Fibroblast of skin of back (primary cell): Measurements from ENCODE around the gene ARHGDIA.

ENCODE experiments used
- DNase-seq: peaks from one replicate; pipeline ENCODE4 v3.0.0-alpha.2; 2013

Gene ARHGDIA

DNA sequence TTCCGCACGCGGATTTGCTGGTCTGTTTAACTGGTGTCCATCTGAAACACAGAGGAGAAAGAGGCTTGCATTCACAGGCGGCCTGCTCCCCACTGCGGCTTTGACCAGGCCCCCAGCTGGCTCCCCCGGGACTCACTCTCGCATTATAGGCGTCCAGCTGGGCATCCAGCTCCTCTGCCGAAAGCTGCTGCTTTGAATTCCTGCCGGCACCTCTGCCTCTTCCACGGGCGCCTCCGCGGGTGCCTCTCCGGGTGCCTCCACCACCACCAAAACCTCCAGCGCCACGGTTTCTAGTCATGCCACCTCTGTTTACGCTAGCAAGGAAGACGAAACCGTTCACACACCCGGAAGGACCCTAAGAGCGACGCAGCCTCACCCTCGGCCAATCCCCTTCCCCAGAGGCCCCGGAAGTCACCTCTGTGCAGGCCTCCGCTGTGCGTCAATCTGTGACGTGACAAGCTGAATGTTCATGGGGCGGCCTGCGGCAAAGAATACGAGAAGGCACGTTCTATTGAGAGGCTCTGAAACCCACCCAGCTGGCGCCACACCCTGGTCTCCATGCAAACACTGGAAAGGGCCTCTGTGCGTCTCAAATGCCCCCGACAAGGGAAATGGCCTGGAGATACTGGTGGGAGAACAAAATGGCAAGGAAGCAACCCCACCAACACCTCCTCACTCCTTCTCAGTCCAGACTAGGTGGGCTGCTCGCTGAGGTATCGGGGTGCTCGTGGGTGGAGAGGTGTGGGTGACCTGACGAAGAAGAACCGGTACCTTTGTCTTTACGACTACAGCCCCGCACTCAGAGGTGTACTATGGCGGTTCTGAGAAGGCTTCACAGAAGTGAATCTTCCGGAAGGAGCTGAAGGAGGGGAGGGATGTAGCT is 17.2 kb upstream of the ARHGDIA start:
- no peak for DNase-seq

DNA sequence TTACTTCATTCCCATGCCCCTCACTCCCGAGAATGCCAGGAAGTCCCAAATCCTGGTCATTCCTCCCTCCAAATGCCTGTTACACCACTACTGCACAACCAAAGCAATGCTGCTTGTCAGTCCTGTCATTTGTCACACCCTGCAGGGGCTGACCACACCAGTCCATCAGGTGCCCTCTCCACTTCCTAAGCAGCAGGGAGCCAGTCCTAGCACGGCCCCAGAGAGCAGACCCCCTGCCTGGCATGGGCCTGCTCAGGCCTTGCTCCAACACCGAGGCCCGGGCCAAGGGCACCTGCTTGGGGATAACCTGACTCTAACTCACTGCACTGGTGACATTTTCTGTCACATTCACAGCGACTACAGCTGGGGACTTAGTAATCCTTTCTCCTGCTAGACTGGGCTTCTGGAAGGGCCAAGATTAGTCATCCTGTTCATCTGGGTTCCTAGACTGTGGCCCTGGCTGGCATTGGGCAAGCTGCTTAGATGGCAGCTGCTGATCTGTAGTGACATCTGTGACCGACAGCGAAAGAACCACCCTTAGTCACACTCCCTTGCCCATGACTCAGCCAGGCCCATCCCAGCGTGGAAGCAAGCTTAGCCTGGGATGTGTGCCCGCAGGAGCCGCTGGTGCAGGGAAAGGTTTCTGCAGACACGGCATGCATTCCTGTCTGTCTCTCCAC is 14.9 kb upstream of the ARHGDIA start:
- DNase-seq = peak; percentile 38

DNA sequence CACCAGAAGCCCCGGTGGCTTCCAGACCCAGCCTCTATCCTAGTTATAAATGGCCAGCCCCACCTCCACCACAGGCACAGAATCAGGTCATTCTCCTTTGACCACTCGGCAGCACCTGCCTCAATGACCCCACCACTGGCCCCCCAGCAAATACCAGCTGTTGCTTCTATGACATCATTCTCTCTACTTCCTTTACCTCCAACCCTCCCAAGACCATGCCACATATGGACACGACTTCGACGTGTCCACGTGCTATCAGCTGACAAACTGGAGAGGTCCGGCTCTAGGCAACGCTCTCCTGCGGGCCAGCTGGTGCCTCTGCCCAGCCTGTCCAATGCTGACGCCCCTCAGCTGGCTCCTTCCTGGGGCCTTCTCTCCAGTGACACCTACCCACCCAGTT is 14.3 kb upstream of the ARHGDIA start:
- no peak for DNase-seq

DNA sequence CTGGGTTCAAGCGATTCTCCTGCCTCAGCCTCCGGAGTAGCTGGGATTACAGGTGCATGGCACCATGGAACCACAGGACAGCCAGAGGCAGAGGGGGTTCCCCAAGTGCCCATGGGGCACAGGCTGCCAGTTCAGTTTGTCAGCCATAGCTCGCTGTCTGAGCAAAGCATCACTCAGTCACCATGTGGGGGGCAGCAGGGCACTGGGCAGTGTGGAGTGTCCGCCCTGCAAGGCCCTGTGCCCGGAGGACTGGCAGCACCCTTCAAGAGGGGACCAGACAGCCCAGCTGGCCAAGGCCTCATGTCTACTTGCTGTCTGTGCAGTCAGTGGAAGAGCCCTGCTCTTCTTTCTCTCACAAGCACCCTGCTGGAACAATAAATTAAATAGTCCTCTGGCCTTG is 13.8 kb upstream of the ARHGDIA start:
- DNase-seq = no peak

DNA sequence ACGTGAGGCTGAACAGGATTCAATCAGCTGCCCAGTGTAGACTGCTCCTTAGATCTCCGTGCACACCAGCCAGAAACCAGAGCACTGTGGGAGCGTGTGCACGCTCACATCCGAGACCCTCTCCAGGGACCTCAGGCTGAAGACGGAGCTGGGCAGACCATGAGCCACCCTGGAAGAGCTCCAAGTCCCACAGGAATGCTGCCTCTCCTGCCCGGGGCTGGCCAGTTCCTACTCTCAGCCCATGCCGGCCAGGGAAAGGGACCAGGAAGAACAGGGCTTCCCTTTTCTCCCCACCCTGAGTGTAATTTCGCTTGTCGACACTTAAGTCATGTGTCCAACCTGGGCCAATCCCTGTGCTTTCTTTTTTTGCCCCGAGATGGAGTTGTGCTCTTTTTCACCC is 13.4 kb upstream of the ARHGDIA start:
- DNase-seq = peak; percentile 33

DNA sequence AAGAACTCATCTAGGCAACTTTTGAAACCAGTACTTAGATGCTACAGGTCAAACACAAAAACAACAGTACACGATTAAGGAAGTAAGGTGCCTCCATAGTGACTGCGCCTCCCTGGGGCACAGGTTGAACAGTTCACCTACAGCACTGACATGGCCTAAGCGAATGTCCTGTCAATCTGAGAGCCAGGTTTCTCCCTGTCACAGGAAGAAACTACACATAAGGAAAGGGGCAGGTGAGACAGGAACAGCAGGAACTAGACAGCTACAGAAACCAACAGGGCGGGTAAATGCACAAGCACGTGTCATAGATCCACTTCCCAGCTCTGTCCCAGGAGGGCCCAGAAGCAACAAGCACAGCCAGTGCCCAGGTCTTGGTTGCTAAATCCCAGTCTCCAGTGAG is 8.0 kb upstream of the ARHGDIA start:
- no peak for DNase-seq

DNA sequence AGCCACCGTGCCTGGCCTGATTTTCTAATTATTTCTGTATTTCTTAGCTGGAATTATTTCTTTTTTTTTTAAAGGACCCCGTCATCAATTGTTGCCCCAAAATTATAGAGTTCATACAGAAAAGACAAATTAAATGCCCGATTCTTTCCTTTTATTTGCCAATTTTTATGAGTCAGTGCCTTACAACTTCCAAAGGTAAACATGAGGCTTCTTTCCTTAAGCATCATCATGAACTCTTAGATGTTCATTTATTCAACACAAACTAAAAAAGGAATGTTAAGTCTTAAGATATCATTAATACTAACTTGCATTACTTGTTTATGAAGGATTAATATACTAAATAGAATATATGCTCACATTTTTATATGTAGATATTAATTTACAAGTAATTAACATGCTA is 7.2 kb upstream of the ARHGDIA start:
- no peak for DNase-seq

DNA sequence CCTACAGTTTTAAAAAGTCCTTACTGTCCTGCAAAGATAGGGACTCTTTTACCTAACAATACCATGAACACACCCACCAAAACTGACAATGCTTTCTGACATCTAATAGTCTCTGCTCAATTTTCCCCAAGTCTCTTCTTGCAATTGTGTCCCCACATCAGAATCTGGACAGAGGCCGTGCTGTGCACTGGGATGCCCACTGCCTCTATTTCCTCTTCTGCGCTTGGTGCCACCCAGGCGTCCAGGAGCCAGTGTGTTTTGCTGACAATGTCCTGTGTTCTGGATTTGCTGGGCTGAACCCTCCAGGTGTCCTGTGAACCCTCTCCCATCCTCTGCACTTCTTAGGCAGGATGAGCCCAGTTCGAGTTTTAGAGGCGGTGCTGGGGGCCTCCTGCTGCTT is 6.4 kb upstream of the ARHGDIA start:
- no peak for DNase-seq

DNA sequence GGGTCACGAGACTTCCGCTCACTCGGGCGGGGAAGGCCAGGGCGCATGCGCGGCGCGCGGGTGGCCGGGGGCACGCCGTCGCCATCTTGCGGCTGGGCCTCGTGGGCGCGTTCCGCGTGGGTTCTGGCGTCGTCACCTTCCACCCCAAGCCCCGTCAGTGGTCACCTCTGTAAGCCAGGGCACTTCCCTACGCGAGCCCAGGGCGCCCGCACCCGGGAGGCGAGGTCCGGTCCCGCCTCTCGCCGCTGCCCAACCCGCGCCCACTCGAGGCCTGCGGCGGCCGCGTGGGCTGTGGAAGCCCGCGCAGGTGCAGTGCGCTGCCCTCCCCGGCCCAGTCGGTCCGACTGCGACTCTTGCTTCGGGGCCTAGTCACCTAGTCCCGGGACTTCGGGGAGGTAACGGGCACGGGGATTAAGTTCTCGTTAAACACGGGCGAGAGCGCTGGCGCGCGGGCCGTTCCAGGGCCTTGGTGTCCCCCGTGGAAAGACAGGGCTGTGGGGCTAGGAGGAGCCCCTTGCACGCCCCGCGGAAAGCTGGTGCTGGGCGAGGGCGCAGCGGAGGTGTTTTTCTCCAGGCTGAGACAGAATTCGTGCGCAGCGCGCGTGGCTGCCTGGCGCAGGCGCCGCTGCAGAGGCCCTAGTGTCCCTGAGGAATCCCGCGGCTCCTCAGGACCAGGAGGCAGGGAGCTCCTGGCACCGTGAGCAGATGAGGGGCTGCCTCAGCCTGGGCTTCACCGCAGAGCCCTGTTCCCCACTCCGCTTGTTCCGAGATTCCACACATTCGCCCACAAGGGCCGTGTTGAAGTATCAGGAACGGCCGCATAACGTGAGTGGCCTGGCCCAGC is 472 bp upstream of the ARHGDIA start:
- DNase-seq = peak; percentile 89

DNA sequence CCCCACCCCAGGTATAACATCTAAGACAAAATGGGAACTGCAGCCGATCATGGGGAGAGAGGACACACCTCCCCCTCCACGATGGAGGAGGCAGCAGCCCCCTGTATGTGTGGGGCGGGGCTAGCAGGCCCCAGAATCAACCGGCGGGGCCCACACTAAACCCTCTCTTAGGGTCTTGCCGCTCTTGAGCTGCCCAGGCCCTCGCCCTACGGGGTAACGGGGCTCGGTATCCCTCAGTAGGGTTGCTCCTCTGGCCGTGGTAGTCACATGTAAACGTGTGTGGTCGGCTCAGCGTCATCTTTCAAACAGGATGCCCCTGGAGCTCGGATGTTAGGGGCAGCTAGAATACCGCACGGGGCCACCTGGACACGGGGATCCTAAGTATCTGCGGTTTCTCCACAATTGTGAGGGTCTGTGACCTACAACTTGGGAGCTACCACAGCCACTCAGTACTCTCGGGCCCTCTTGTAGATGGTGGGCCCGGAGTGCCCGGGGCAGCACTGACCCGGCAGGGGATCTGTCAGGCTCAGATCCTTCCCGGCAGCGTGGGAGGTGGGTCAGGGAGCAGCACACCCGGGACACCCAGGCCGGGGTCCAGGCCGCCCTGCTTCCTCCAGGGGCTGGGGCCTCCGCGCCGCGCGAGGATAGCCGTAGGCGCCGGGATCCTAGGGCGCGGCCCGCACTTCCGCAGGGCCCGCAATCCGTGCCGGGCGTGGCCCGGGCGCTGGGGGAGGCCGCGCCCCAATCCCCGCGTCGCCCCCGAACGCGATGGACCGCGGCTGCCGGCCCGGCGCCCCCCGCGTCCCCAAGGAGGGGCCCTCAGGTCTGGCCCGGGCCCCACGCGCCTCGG is 781 bp downstream of the ARHGDIA start:
- peak; percentile 49 for DNase-seq

DNA sequence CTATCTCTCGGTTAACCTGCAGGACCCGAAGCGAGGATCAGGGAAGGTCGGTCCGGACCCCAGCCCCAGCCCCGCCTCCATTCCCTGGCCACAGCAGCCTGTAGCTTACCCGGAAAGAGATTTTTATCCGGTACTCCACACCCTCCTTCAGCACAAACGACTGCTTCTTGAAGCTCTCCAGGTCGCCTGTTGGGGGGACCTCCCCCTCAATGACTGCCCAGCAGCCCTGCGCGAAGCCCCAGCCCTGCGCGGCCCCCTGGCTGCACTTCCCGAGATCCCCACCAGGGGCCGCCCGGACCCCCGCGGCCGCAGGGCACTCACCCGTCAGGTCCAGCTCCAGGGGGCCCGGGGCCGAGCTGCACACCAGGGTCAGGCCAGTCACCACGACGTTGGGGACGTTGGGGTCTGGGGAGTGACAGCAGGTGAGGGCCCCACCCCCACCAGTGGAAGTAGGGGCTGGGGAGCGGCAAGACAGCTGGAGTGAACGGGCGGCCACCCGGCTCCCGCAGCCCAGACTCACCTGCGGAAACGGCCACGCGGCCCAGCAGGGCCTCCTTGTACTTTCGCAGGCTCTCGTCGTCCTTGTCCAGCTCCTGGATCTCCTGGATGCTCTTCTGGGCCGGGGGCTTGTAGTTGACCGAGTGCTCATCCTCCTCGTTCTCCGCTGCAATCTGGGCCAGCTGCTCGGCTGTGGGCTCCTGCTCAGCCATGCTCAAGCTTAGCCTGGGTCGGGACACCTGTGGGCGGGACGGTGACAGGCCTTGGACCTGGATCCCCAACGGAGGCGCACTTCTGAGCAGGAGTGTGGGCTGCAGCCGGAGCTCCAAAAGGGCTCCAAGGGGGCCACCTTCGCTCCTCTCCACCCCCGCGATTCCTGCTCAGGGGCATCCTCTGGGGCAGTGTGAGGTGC is 1.7 kb downstream of the ARHGDIA start:
- peak; percentile 44 for DNase-seq

DNA sequence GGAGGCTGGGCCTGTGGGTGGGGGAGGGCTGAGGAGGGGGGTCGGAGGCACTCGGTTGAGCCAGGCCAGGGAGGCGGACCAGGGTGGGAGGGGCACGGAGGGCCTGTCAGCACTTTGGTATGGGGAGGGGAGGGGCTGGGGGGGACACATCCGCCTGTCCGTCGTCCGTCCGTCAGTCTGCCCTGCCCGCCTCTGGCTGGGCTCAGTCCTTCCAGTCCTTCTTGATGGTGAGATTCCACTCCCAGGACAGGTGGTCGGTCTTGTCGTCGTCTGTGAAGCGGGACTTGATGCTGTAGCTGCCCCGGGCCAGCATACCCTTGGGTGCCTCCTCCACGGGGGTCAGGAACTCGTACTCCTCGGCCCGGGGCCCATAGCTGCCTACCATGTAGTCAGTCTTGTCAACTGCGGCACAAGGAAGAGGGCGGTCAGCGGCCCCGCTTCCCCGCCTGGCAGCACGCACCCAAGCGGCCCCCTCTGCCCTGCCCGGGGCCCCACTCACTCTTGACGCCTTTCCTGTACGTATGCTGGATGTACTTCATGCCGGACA is 2.4 kb downstream of the ARHGDIA start:
- DNase-seq = peak; percentile 91

DNA sequence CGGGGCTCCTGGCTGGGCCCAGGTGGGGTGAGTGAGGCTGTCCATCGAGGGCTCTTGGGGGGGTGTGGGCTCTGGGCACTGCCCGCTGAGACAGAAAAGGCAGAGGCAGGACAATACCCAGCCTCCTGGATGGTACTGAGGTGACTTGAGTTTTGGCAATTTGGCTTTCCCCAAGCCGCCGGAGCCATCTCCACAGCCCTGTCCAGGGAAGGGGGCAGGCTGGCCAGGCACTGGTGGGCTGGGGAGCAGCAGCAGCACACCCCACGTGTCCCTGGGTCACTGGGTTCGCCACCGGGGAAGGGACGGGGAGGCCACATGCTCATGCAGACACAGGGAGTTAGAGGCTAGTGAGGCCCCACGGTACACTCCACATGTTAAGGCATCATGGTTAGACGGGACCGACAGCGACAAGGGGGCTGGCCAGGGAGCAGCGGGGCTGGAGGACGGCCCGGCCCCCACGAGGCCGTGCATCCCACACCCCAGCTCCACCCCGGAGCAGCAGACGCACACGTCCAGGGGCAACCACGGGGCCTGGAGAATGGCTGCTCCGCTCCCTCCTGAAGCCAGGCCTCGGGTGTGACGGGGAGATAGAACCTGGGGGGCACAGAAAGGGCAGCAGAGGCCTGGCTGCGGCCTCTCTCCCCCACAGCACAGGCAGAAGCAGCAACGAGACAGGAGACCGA is 3.0 kb downstream of the ARHGDIA start:
- no peak for DNase-seq

DNA sequence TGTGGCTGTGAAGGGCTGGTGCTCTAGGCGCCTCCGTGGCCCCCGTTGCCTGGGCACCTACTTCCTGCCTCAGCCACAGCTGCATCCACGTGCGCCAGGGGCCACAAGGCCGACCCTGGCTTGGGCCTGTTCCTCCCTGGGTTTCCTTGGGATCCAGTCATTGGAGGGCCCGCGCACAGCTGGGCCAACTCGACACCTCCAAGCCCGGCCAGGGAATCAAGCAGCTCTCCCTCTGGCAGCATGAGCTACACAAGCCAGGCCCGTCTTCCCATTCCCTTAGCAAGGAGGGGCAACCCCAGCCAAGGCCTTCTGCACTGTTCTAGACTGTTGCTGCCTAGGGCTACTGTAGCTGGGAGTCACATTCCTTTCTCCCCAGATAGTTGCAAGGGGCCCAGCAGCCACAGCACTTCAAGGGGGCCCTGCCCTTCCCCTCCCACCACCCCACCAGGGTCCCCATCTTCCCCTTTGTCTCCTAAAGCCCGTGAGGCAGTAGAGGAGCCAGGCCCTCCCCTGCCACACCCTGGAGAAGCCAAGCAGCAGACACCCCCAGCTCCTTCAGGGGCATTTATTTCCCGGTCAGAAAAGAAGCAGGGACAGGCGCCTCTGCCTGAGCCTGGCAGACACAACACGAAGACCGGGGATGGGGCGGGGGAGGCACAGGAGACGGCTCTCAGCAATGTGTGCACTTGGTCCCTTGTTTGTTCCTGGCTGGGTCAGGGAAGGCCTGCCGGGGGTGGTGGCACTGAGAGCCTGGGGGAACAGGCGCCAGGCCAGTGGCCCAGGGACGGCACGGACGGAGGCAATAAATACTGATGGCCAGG is 3.8 kb downstream of the ARHGDIA start:
- peak; percentile 48 for DNase-seq

DNA sequence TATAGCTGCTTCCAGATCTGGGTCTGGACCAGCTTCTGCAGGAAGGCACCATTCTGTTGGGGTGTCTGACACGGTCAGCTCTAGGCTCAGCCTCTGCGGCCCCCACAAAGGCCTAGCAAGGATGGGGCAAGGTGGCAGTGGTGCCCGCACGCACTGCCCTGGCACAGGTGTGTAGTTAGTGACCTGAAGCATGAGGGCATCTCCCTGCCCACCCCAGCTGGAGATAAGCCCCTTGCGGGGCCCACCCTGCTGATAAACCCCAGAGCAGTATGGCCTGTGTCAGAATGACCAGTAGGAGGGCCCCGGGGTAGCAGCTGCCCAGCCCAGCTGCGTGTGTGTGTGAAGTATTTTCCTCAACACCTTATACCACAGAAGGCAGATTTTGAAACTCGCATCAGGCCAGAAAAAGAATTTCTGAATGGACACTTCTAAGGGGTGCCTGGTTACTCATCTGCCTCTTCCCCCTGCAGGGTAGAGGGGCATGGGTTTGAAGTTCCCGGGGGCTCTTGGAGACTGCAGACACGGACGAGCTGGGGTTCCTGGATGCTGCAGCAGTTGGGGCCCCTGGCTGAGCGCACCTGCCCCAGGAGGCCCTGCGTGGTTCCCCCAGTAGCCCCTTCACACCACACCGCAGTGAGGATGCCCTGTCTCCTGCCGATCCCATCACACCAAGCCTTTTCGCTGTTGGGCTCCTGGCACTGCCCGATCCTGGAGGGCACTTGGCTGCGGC is 4.5 kb downstream of the ARHGDIA start:
- DNase-seq = peak; percentile 13

DNA sequence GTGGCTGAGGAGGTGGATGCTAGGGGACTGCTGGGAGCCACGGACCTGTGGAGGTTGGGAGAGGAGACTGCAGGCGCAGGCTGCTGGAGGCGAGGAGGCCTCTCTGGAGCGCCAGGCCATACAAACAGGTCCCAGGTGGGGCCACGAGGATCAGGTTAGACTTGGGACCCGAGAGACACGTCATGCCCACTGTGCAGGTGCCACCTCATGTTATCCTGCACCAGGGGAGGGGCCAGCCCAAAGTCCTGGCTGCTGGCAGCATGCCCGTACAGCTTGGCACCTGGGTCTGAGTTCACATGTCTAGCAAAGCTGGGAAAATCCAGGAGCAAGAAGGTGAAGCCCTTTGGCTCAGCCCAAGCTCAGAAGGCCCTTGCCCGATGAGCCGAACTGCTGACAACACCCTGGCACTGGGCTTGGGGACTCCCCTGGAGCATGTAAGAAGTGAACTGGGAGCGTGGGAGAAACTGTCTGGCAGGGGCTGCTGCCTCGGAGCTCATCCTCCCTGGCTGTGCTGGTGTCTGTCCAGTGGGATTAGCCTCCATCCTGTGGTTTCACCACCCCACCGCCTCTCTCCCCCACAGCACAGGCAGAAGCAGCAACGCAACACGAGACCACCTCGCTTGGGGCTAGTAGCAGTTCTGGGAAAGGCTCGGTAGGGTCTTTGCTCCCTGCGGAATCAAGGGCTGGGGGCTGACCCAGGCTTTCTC is 5.3 kb downstream of the ARHGDIA start:
- DNase-seq = peak; percentile 17

DNA sequence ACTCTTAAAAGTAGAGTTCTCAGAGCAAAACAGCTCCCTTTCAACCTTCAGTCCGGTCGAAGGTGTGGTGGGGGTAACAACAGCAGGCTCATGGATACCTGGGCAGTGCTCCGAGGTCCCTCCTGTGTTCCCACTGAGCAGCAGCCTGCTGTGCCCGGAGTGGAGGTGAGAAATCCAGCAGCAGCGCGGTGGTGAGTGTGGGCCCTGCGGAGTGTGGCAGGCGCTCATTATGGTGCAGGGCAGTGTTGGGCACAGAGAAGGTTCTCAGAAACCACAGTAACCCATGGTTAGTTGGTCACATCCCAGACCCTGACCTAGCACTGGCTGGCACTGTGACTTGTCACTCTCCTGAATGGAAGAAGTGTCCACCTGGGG is 5.8 kb downstream of the ARHGDIA start:
- DNase-seq = no peak
